SU-DHL-6 (cell line): ENCODE measurements around the gene OBI1.

Experiments used
- H2AFZ ChIP-seq: fragments of 200-600 bp; sonication (generic); 2 replicates; pipeline ENCODE4 v1.6.1; 2014; ENCODE audit warnings: low read depth, mild to moderate bottlenecking, moderate library complexity, mixed read lengths, antibody characterized with exemption, low read length; ENCODE audit not compliant: severe bottlenecking
- H3F3A ChIP-seq: fragments of 200-600 bp; shearing (Covaris generic); 2 replicates; pipeline ENCODE4 v1.6.0; 2016; ENCODE audit warnings: antibody characterized with exemption, mild to moderate bottlenecking; ENCODE audit not compliant: insufficient read depth
- H3K27ac ChIP-seq: fragments of 200-600 bp; sonication (generic); 2 replicates; pipeline ENCODE4 v1.5.1; 2016; ENCODE audit warnings: low read depth, mild to moderate bottlenecking, low read length, moderate library complexity, mixed read lengths
- H3K27me3 ChIP-seq: fragments of 200-600 bp; sonication (generic), shearing (Covaris generic); 2 replicates; pipeline ENCODE4 v1.6.0; 2014; ENCODE audit warnings: mild to moderate bottlenecking, low read length
- H3K36me3 ChIP-seq: fragments of 200-600 bp; sonication (generic); 2 replicates; pipeline ENCODE4 v1.6.1; 2014; ENCODE audit warnings: mild to moderate bottlenecking, low read length, mixed read lengths
- H3K4me2 ChIP-seq: fragments of 300-600, 200-600 bp; shearing (Covaris generic), sonication (generic); 2 replicates; pipeline ENCODE4 v1.6.0; 2014; ENCODE audit warnings: low read length, low read depth, mild to moderate bottlenecking; ENCODE audit not compliant: poor library complexity, severe bottlenecking
- H3K4me3 ChIP-seq: fragments of 200-600 bp; sonication (generic); 2 replicates; pipeline ENCODE4 v1.5.1; 2014; ENCODE audit warnings: antibody characterized with exemption, low read length, mild to moderate bottlenecking, mixed read lengths; ENCODE audit not compliant: insufficient read depth, poor library complexity, severe bottlenecking
- H3K79me2 ChIP-seq: fragments of 200-600 bp; sonication (generic); 2 replicates; pipeline ENCODE4 v1.6.1; 2014; ENCODE audit warnings: mild to moderate bottlenecking, low read length, moderate library complexity; ENCODE audit not compliant: insufficient read depth
- H3K9ac ChIP-seq: fragments of 200-600 bp; sonication (generic); 2 replicates; pipeline ENCODE4 v1.7.0; 2014; ENCODE audit warnings: mild to moderate bottlenecking, low read length
- H3K9me2 ChIP-seq: fragments of 200-600 bp; sonication (generic); replicated peaks from 2 replicates; pipeline ENCODE4 v1.6.1; 2014; ENCODE audit warnings: low read length; ENCODE audit not compliant: insufficient read depth
- H3K9me3 ChIP-seq: fragments of 200-600 bp; sonication (generic); 2 replicates; pipeline ENCODE4 v1.6.1; 2014; ENCODE audit warnings: low read length, mixed read lengths; ENCODE audit not compliant: insufficient read depth
- H4K20me1 ChIP-seq: fragments of 200-600 bp; sonication (generic); 2 replicates; pipeline ENCODE4 v1.6.1; 2014; ENCODE audit warnings: low read depth, mild to moderate bottlenecking, antibody characterized with exemption, low read length, moderate library complexity, mixed read lengths
- EZH2phosphoT487 ChIP-seq: fragments of 200-600 bp; sonication (generic), shearing (Covaris generic); conservative IDR thresholded peaks from 2 replicates; pipeline ENCODE4 v1.6.1; 2018; ENCODE audit warnings: mild to moderate bottlenecking, antibody characterized with exemption, low read length, moderate library complexity, mixed read lengths
- TF ChIP-seq, protein P1 (sequence below): fragments of 200-600 bp; sonication (generic); IDR thresholded peaks from one replicate; pipeline ENCODE4 v1.5.1; 2017; ENCODE audit warnings: antibody characterized with exemption, mild to moderate bottlenecking, low read length, moderate library complexity; ENCODE audit not compliant: insufficient read depth, poor library complexity, severe bottlenecking

The OBI1 gene

DNA sequence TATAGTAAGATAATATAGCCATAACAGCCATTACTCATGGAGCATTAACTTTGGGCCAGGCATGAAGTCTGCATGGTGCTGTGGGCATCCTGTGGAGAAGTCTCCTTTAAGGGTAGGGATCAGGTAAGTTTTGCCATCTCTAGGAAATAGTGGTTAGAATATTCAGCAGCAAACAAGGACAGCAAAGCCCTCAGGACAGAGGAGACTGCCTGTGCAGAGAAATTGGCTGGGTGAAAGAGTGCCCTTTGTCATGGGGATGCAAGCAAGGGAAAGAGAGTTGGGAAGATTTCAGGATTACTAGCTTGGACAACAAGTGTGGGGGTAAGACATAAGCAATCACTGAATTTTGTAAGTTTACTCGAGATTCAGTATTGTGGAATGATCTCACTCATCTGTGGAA is 15.7 kb upstream of the OBI1 start:
- H3K79me2 ChIP-seq = no peaks in the 10 kb centered on the region
- H3K27me3 ChIP-seq = 0 out of 2 replicates have a peak, but pooled peaks cover 3% of the 10 kb centered on the region
- no peak overlapping the region for H2AFZ ChIP-seq
- no peak overlapping the region for H3K9ac ChIP-seq
- H3F3A ChIP-seq = no peaks in the 10 kb centered on the region
- no peaks in the 10 kb centered on the region for H3K9me2 ChIP-seq
- no peak overlapping the region for H3K4me3 ChIP-seq
- no peaks in the 10 kb centered on the region for H4K20me1 ChIP-seq
- TF ChIP-seq, protein P1, sequence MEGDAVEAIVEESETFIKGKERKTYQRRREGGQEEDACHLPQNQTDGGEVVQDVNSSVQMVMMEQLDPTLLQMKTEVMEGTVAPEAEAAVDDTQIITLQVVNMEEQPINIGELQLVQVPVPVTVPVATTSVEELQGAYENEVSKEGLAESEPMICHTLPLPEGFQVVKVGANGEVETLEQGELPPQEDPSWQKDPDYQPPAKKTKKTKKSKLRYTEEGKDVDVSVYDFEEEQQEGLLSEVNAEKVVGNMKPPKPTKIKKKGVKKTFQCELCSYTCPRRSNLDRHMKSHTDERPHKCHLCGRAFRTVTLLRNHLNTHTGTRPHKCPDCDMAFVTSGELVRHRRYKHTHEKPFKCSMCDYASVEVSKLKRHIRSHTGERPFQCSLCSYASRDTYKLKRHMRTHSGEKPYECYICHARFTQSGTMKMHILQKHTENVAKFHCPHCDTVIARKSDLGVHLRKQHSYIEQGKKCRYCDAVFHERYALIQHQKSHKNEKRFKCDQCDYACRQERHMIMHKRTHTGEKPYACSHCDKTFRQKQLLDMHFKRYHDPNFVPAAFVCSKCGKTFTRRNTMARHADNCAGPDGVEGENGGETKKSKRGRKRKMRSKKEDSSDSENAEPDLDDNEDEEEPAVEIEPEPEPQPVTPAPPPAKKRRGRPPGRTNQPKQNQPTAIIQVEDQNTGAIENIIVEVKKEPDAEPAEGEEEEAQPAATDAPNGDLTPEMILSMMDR = no peak
- no peak for TF ChIP-seq EZH2phosphoT487
- H3K9me3 ChIP-seq = no peaks in the 10 kb centered on the region
- H3K4me2 ChIP-seq = no peak overlapping the region
- H3K27ac ChIP-seq = no peak overlapping the region
- no peaks in the 10 kb centered on the region for H3K36me3 ChIP-seq

DNA sequence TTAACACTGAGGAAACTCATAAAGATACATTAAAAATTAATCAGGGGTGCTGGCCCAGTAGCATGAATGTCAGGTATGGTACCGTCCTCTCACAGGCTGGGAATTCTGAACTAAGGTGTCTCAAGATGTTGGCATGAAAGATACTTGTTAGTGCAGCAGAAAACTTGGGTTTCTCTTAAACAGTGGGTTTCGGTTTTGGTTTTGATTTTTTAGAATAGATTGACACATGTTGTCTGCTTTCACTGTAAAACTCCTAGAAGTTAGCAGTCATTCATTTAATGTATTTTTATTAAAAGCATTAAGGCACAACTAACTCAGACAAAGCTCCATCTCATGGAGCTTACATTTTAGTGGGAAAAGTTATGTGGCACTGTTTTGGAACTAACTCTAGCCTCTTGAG is 3.5 kb upstream of the OBI1 start:
- H3K27me3 ChIP-seq = no peaks in the 10 kb centered on the region
- no peak overlapping the region for H3K9ac ChIP-seq
- H4K20me1 ChIP-seq = peaks cover 5% of the 10 kb centered on the region; the same call in 1 of the 2 replicates
- H2AFZ ChIP-seq = no peak overlapping the region
- no peak overlapping the region for H3K4me2 ChIP-seq
- no peaks in the 10 kb centered on the region for H3K9me2 ChIP-seq
- H3K36me3 ChIP-seq = no peaks in the 10 kb centered on the region
- peaks cover 16% of the 10 kb centered on the region for H3K79me2 ChIP-seq
- peaks cover 10% of the 10 kb centered on the region; the same call in 1 of the 2 replicates for H3F3A ChIP-seq
- TF ChIP-seq, protein P1 = no peak
- no peak for TF ChIP-seq EZH2phosphoT487
- H3K4me3 ChIP-seq = no peak overlapping the region
- H3K27ac ChIP-seq = no peak overlapping the region
- no peaks in the 10 kb centered on the region for H3K9me3 ChIP-seq

DNA sequence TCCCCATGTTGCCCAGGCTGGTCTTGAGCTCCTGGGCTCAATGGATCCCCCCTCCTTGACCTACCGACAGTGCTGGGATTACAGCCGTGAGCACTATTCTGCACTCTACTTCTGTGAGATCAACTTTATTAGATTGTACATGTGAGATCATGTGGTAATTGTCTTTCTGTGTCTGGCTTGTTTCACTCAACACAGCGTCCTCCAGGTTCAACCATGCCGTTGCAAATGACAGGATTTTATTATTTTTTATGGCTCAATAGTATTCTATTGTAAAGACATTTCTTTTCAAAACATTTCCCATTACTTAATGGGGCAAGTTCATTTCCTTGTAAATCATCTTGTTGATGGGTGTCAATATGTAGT is 1.5 kb upstream of the OBI1 start:
- no peak for TF ChIP-seq EZH2phosphoT487
- TF ChIP-seq, protein P1 = no peak

More for the DNA sequence above, 1.5 kb upstream of the OBI1 start:
- Histone ChIP-seq H3K79me2 (peaks cover 34% of the 10 kb centered on the region), H3K27me3 (no peaks in the 10 kb centered on the region), H2AFZ (peak overlapping the region; percentile 95), H3F3A (peaks cover 10% of the 10 kb centered on the region; the same call in 1 of the 2 replicates), H3K4me2 (peak overlapping the region; percentile 100), H3K4me3 (peak overlapping the region; percentile 89), H3K9ac (peak overlapping the region; percentile 87), H3K9me2 (no peaks in the 10 kb centered on the region), H3K9me3 (no peaks in the 10 kb centered on the region), H3K36me3 (no peaks in the 10 kb centered on the region), H4K20me1 (peaks cover 10% of the 10 kb centered on the region; the same call in 1 of the 2 replicates), H3K27ac (no peak overlapping the region)
